ENCODE results near the gene LIMK2.
"Not testable (repeated sequence)": the region's sequence is repeated elsewhere in the genome, so short reads cannot be mapped to it uniquely, and the experiment has no call there.

Gene LIMK2

GRCh38 chr22:31244046-31244942, 32.2 kb downstream of the LIMK2 start:
- DNase-seq (ENCODE audit: low read depth) = peak; percentile 93

DNA sequence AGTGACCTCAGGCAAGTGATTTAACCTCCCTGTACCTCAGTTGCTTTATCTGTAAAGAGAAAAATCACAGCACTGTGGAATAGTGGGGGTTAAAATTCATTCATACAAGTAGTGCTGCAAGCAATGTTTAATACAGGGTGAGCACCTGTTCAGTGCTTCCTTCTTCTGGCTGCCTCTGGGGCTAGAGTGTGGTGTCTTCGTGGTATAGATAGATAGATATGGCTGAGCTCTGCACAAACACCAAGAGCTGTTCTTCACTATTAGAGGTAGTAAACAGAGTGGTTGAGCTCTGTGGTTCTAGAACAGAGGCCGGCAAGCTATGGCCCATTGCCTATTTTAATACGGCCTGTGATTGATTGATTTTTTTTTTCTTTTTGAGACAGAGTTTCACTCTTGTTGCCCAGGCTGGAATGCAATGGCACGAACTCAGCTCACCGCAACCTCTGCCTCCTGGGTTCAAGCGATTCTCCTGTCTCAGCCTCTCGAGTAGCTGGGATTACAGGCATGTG, 32.9 kb downstream of the LIMK2 start:
- no peak for DNase-seq (ENCODE audit: low read depth)

- not testable (repeated sequence) for DNase-seq (ENCODE audit: low read depth)
These were observed 33.9 kb downstream of the LIMK2 start for GRCh38 chr22:31245998-31246397.

DNA sequence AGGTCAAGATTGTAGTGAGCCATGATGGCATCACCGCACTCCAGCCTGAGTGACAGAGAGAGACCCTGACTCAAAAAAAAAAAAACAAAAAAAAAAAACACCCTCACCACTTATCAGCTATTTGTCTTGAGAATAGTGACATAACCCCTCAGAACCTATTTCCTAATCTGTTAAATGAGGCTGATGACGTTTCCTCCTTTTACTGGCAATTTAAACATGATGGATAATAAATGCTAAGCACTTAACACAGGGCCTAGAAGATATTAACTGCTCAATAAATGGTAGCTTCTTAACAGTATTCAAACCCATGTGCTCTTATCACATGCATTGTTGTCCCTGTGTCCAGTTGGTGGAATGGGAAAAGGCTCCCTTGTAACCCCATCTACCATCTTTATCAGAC, 34.6 kb downstream of the LIMK2 start:
- no peak for DNase-seq (ENCODE audit: low read depth)

DNA sequence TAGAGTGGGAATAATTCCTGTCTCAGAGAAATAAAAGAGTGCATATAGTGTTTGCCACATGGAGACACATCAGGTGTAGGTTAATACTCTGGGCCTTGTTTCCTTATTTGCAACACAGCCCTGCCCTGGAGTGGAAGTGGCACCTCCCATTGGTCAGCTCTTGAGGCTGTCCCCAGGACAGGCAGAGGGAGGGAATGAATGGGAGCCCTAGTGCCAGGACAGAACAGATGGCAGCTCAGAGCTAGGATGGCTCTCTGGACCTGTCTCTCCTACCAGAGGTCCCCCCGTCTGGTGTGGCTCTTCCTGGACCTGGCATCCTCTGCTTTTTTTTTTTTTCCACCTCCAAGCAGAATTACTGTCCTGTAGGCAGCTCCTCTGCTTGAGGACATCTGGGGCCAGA, 35.6 kb downstream of the LIMK2 start:
- DNase-seq (ENCODE audit: low read depth) = no peak

GRCh38 chr22:31248138-31248745, 36.1 kb downstream of the LIMK2 start:
- DNase-seq (ENCODE audit: low read depth) = peak; percentile 90

DNA sequence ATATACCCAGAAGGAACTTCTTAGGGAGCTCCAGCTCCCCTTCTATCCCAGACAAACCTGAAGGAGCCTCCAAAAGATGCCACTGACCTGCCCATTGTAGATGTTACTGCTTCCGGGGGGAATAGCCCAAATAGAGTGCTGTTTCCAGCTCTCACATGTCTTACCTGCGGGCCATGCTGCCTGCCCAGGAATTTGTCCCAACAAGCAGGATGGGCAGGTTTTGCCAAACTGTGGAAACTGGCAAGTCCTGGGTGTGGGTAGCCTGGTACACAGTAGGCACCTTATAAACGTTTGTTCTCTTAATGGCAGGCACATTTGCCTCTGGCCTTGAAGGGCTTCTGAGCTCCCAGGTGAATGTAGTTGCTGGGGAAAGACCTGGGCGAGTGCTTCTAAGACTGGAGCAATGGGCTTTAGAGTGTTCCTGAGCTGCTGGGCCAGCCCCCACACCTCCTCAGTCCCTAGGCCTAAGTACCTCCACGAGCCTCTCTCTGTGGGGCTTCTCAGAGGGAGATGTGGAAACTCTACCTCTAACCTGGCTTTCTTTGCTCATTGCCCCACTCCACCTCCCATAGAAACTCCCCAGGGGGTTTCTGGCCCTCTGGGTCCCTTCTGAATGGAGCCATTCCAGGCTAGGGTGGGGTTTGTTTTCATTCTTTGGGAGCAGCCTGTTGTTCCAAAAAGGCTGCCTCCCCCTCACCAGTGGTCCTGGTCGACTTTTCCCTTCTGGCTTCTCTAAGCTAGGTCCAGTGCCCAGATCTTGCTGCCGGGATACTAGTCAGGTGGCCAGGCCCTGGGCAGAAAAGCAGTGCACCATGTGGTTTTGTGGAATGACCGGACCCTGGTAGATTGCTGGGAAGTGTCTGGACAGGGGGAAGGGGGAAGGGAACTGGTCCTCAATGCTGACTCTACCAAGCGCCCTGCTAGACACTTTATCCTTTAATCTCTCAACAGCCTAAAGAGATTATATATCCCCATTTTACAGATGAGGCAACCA, 37.2 kb downstream of the LIMK2 start:
- no peak for DNase-seq (ENCODE audit: low read depth)

DNA sequence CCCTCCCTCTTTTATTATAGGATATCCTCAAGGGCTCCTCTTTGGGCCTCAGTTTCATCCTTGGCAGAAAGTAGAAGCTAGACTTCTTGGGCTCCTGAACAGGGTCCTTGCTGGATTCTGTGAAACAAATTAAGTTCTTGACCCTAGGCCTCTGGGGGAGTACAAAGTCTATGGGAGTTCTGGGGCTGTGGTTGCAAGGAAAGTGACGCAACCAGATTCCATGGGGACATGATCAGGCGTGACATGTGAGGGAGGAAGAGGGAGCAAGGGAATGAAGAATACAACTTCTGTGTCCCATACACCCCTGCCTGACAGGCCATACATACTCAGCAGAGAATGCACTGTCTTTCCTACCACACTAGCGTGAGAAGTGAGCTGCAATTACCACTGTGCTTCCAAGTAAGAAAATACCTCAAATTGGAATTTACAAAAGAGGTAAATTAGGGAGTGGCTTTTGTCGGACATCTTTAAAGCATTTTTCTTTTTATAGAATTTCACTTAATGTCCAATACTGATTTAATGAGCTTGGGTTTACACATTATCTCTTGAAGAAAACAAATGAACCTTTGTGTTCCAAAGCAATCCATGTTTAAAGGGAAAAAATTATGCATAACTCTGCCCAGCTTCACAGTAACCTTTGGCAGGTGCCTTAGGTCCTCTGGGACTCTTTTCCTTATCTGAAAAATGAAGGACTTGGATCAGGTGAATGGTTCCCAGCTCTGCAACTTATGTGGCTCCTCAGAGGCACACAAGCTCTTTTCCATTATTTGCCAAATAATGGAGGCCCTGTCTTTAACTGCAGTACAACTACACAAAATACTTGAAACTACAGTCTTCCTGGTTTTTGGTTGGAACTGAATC, 38.9 kb downstream of the LIMK2 start:
- no peak for DNase-seq (ENCODE audit: low read depth)

- DNase-seq (ENCODE audit: low read depth) = no peak
These were observed 41.9 kb downstream of the LIMK2 start for GRCh38 chr22:31253949-31254348.

- DNase-seq (ENCODE audit: low read depth) = no peak
These were observed 47.8 kb downstream of the LIMK2 start for GRCh38 chr22:31259798-31260473.

GRCh38 chr22:31260474-31260856, 48.4 kb downstream of the LIMK2 start:
- no peak for DNase-seq (ENCODE audit: low read depth)

DNA sequence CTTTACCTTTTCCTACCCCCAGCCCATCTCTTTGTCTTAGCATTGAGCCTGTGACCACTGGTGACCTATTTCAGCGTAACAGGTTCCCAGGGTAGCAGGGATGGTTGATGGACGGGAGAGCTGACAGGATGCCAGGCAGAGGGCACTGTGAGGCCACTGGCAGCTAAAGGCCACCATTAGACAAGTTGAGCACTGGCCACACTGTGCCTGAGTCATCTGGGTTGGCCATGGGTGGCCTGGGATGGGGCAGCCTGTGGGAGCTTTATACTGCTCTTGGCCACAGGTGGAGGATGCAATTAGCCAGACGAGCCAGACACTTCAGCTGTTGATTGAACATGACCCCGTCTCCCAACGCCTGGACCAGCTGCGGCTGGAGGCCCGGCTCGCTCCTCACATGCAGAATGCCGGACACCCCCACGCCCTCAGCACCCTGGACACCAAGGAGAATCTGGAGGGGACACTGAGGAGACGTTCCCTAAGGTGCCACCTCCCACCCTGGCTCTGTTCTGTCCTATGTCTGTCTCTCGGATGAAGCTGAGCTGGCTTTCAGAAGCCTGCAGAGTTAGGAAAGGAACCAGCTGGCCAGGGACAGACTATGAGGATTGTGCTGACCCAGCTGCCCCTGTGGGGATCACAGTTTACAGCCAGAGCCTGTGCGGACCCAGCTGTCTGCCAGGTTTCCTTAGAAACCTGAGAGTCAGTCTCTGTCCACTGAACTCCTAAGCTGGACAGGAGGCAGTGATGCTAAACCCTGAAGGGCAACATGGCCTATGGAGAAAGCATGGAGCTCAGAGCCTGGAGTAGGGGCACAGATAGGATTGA, 50.4 kb downstream of the LIMK2 start:
- no peak for DNase-seq (ENCODE audit: low read depth)

- no peak for DNase-seq (ENCODE audit: low read depth)
These were observed 52.0 kb downstream of the LIMK2 start for GRCh38 chr22:31263896-31264640.

DNA sequence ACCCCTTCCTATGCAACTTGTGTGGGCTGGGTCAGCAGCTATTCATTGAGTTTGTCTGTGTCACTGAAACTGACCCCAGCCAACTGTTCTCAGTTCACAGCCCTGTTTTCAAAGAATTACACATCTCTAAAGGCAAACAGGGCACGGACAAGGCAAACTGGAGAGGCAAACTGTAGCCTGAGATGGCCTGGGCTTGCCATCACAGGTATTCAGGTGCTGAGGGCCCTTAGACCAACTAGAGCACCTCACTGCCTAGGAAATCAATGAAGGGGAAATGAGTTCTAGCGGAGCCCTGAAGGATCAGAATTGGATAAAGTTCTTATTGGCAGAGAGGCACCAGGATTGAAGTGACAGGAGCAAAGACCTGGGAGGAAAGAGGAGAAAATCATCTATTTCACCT, 56.2 kb downstream of the LIMK2 start:
- no peak for DNase-seq (ENCODE audit: low read depth)

DNA sequence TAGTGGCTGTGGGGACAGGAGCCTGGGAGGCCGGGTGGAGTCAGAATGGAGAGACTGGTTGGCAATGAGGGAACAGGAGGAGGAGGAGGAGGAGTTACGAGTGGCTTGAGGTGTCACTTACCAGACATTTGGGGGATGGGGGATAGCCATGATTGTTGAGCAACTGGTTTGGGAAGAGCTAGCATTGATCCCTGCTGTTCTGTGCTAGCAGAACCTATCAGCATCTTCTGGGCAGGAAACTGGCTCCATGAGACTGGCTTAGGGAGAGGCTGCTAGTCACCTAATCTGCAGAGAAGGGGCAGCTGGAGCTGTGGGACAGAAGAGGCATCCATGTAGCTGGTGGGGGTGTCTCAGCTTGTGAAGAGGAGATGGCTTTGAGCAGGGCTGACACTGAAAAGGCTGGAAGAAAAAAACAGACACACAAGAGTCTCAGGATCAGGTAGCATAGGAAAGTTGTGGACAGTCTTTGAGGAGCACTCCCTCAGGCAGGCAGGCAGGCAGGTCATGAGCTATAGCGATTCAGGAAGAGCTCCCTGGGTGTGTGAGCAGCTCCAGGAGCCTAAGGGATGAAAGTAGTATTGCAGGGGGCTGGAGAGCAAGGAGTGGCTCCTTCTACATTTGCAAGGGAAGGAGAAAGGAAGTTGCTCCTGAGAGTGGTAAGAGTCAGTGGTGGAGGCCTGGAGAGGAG, 57.9 kb downstream of the LIMK2 start:
- no peak for DNase-seq (ENCODE audit: low read depth)

GRCh38 chr22:31271026-31271425, 58.9 kb downstream of the LIMK2 start:
- DNase-seq (ENCODE audit: low read depth) = no peak

GRCh38 chr22:31271485-31271884, 59.4 kb downstream of the LIMK2 start:
- DNase-seq (ENCODE audit: low read depth) = no peak
